Measurements from ENCODE around the gene MFN2.

MFN2 gene

DNA sequence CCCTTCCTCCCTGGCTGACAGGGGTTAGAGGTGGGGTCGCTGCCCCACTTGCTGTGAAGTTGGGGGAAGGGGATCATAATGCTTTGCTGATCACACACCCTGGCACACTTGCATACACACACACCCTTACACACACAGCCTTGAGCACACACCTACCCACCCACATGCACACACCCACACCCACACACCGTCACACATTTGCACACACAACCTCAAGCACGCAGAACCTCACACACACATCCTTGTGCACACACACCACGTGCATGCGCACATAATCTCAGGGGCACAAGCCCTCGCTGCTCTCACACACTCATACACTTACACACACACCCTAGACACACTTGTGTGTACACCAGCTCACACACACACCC, 66.5 kb downstream of the MFN2 start:
- H3K4me3 ChIP-seq (ENCODE audit: severe bottlenecking) = no peak overlapping the region
- no peak for DNase-seq (ENCODE audit: low spot score)
- no peak for ATAC-seq (ENCODE audit: low read depth)
- H3K27ac ChIP-seq (ENCODE audit: poor library complexity, severe bottlenecking) = no peak overlapping the region
- H3K4me1 ChIP-seq (ENCODE audit: insufficient read depth, poor library complexity, severe bottlenecking) = peaks cover 2% of the 10 kb centered on the region
- no peaks in the 10 kb centered on the region for H3K36me3 ChIP-seq (ENCODE audit: low read depth)
- H3K27me3 ChIP-seq (ENCODE audit: insufficient read depth, poor library complexity, severe bottlenecking) = no peaks in the 10 kb centered on the region
- no peaks in the 10 kb centered on the region for H3K9me3 ChIP-seq (ENCODE audit: severe bottlenecking)
- TF ChIP-seq, protein P1, sequence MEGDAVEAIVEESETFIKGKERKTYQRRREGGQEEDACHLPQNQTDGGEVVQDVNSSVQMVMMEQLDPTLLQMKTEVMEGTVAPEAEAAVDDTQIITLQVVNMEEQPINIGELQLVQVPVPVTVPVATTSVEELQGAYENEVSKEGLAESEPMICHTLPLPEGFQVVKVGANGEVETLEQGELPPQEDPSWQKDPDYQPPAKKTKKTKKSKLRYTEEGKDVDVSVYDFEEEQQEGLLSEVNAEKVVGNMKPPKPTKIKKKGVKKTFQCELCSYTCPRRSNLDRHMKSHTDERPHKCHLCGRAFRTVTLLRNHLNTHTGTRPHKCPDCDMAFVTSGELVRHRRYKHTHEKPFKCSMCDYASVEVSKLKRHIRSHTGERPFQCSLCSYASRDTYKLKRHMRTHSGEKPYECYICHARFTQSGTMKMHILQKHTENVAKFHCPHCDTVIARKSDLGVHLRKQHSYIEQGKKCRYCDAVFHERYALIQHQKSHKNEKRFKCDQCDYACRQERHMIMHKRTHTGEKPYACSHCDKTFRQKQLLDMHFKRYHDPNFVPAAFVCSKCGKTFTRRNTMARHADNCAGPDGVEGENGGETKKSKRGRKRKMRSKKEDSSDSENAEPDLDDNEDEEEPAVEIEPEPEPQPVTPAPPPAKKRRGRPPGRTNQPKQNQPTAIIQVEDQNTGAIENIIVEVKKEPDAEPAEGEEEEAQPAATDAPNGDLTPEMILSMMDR (IDR thresholded peaks at IDR 0.05; ENCODE audit: poor library complexity, severe bottlenecking) = no peak

DNA sequence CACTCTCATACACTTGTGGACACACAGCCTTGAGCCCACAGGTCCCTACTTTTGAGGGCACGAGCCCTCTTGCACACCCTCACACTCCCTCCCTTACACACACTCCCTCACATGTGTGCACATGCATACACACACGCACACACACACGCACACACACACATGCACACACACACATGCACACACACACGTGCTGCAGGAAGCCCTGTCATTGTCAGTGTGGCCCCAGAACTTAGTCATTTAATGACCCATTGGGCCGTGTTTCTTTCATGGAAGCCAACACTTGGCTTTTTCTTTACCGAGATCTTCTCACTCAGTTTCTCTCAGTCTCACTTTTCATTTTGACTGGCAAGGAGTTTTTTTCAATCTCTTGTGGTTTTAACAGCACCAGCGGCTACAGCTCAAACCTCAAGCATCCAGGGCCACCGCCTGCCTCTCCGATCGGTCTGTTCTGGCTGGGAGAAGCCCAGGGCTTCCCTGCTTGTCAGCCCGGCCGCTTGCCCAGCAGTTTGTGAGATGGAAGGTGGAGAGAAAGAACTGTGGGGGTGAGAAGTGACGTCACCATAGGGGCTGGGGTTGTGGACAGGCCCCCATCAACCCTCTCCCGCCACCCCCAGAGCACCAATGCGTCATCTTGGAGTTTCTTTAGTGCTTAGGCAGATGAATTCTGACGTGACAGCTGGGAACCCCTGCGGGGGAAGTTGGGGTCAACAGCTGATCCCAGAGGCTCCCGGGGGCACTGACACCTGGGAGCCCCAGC, 67.1 kb downstream of the MFN2 start:
- H3K9me3 ChIP-seq (ENCODE audit: severe bottlenecking) = no peaks in the 10 kb centered on the region
- DNase-seq (ENCODE audit: low spot score) = no peak
- TF ChIP-seq, protein P1 (IDR thresholded peaks at IDR 0.05; ENCODE audit: poor library complexity, severe bottlenecking) = no peak
- ATAC-seq (ENCODE audit: low read depth) = no peak
- no peaks in the 10 kb centered on the region for H3K27me3 ChIP-seq (ENCODE audit: insufficient read depth, poor library complexity, severe bottlenecking)
- H3K36me3 ChIP-seq (ENCODE audit: low read depth) = no peaks in the 10 kb centered on the region
- no peak overlapping the region for H3K4me3 ChIP-seq (ENCODE audit: severe bottlenecking)
- H3K4me1 ChIP-seq (ENCODE audit: insufficient read depth, poor library complexity, severe bottlenecking) = peaks cover 8% of the 10 kb centered on the region
- H3K27ac ChIP-seq (ENCODE audit: poor library complexity, severe bottlenecking) = no peak overlapping the region

DNA sequence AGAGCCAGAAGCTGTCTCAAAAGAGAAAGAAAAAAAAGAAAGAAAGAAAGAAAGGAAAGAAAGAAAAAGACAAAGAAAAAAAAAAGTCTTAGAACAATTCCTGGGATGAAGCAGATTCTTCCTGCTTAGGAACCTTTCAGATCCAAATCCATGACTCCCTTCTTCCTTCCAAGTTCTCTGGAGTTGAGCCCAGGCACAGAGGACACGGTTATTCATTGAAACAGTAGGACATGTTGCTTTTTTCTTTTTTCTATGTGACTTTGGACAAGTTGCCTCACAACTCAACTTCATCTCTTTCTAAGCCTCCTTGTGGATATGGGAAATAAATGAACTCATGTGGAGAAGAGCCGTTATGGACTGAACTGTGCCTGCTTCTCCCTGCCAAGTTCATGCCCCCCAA, 68.1 kb downstream of the MFN2 start:
- Histone ChIP-seq H3K27ac (ENCODE audit: poor library complexity, severe bottlenecking) (no peak overlapping the region), H3K36me3 (ENCODE audit: low read depth) (no peaks in the 10 kb centered on the region), H3K4me1 (ENCODE audit: insufficient read depth, poor library complexity, severe bottlenecking) (peaks cover 9% of the 10 kb centered on the region), H3K27me3 (ENCODE audit: insufficient read depth, poor library complexity, severe bottlenecking) (no peaks in the 10 kb centered on the region), H3K4me3 (ENCODE audit: severe bottlenecking) (no peak overlapping the region), H3K9me3 (ENCODE audit: severe bottlenecking) (no peaks in the 10 kb centered on the region)
- ATAC-seq (ENCODE audit: low read depth) = no peak
- DNase-seq (ENCODE audit: low spot score) = no peak
- TF ChIP-seq, protein P1 (IDR thresholded peaks at IDR 0.05; ENCODE audit: poor library complexity, severe bottlenecking) = no peak

DNA sequence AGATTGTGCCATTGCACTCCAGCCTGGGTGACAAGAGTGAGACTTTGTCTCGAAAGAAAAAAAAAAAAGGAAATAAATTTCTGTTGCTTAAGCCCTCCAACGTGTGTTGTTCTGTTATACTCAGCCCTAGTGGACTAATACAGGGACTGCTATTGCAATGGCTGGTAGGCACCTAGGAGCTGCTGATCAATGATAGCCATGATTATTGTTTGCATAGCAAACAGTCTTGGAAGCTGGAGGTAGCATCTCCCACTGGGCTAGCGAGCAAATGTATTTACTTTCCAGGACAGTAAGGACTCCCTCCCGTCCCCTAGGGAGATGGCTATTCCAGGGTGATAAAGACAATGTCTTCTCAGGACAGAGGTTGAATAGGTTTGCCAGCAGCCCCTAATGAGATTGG, 69.4 kb downstream of the MFN2 start:
- ATAC-seq (ENCODE audit: low read depth) (no peak), DNase-seq (ENCODE audit: low spot score) (no peak)
- TF ChIP-seq, protein P1 (IDR thresholded peaks at IDR 0.05; ENCODE audit: poor library complexity, severe bottlenecking) = no peak
- Histone ChIP-seq H3K27me3 (ENCODE audit: insufficient read depth, poor library complexity, severe bottlenecking) (no peaks in the 10 kb centered on the region), H3K9me3 (ENCODE audit: severe bottlenecking) (no peaks in the 10 kb centered on the region), H3K36me3 (ENCODE audit: low read depth) (no peaks in the 10 kb centered on the region), H3K27ac (ENCODE audit: poor library complexity, severe bottlenecking) (no peak overlapping the region), H3K4me3 (ENCODE audit: severe bottlenecking) (no peak overlapping the region), H3K4me1 (ENCODE audit: insufficient read depth, poor library complexity, severe bottlenecking) (peaks cover 9% of the 10 kb centered on the region)

DNA sequence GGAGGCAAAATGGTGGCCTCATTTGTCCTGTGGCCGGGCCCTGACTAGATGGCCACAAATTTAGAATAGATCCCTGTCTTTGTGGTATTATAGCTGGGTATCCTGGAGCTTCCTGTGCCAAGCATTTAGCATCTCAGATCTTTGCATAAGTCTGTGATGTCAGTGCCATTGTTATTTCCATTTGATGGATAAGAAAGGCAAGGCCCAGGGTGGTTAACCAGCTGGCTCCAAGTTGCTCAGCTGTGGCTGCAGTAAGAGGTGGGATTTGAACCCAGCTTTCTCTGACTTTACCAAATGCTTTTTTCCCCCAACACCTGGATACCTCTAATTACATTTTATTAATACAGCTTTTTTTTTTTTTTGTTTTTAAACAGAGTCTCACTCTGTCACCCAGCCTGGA, 71.1 kb downstream of the MFN2 start:
- ATAC-seq (ENCODE audit: low read depth) = no peak

More for the DNA sequence above, 71.1 kb downstream of the MFN2 start:
- H3K4me3 ChIP-seq (ENCODE audit: severe bottlenecking) = no peak overlapping the region
- no peaks in the 10 kb centered on the region for H3K27me3 ChIP-seq (ENCODE audit: insufficient read depth, poor library complexity, severe bottlenecking)
- TF ChIP-seq, protein P1 (IDR thresholded peaks at IDR 0.05; ENCODE audit: poor library complexity, severe bottlenecking) = no peak
- H3K9me3 ChIP-seq (ENCODE audit: severe bottlenecking) = no peaks in the 10 kb centered on the region
- H3K36me3 ChIP-seq (ENCODE audit: low read depth) = no peaks in the 10 kb centered on the region
- DNase-seq (ENCODE audit: low spot score) = no peak
- H3K4me1 ChIP-seq (ENCODE audit: insufficient read depth, poor library complexity, severe bottlenecking) = peaks cover 9% of the 10 kb centered on the region
- H3K27ac ChIP-seq (ENCODE audit: poor library complexity, severe bottlenecking) = peak overlapping the region; percentile 4

Data from RWPE2 (cell line).